CD4-positive, alpha-beta T cell (primary cell): Measurements from ENCODE around the gene CCDC51. TPM values are rescaled to one million over a fixed set of nuclear protein-coding genes. Genes with fewer than 3 reads are reported as not detected.

Experiments
- ATAC-seq: fragments of 200-7000 bp; cut with Tn5 transposase; one replicate; pipeline ENCODE4 v1.10.0; 2022; ENCODE audit warnings: mild to moderate bottlenecking; ENCODE audit not compliant: poor library complexity
- CTCF ChIA-PET: fragments of 350-600 bp; sonication (Branson Sonifier 250); formaldehyde crosslinking; loops from one replicate; lab custom pipeline; 2021; ENCODE audit warnings: antibody characterized with exemption, inconsistent platforms; lab: Charles Lee
- POLR2A ChIA-PET: fragments of 350-600 bp; sonication (Branson Sonifier 250); formaldehyde crosslinking; loops from one replicate; lab custom pipeline; 2021; ENCODE audit warnings: antibody characterized with exemption, inconsistent platforms; lab: Charles Lee
- DNase-seq, 14 experiments: peaks; one replicate each; pipeline ENCODE4 v3.0.0-alpha.2; 2013 to 2020; ENCODE audit warnings: mixed read lengths in 2 of 14
- H3K27ac ChIP-seq, 2 donors: one replicate each; pipeline versions ENCODE4 v1.5.1 to v1.7.0; 2013; ENCODE audit warnings: low read length in 2 of 2, low read depth in 1 of 2, mild to moderate bottlenecking in 1 of 2
- H3K27me3 ChIP-seq, 2 experiments: 1 replicate in 1 of 2; 2 replicates in 1 of 2; pipeline versions ENCODE4 v1.6.1 to v1.7.0; 2013; ENCODE audit warnings: low read length in 2 of 2, control low read depth in 1 of 2, mild to moderate bottlenecking in 1 of 2, moderate library complexity in 1 of 2; ENCODE audit not compliant: insufficient read depth in 2 of 2, control insufficient read depth in 1 of 2
- H3K36me3 ChIP-seq: one replicate; pipeline ENCODE4 v1.6.1; 2013; ENCODE audit warnings: low read length, control low read depth; ENCODE audit not compliant: insufficient read depth
- H3K4me1 ChIP-seq: one replicate; pipeline ENCODE4 v1.6.1; 2013; ENCODE audit warnings: low read length, control low read depth; ENCODE audit not compliant: insufficient read depth
- H3K4me3 ChIP-seq: one replicate; pipeline ENCODE4 v1.5.1; 2013; ENCODE audit warnings: mild to moderate bottlenecking, low read length, moderate library complexity
- H3K9me3 ChIP-seq, 2 experiments: 1 replicate in 1 of 2; 2 replicates in 1 of 2; pipeline versions ENCODE4 v1.6.1 to v1.7.0; 2013; ENCODE audit warnings: low read length in 2 of 2, mild to moderate bottlenecking in 2 of 2, control low read depth in 1 of 2, moderate library complexity in 1 of 2; ENCODE audit not compliant: control insufficient read depth in 1 of 2, insufficient read depth in 1 of 2
- H3K27ac Mint-ChIP-seq: one replicate; pipeline ENCODE4 v1.8.0; 2020; ENCODE audit warnings: mixed read lengths
- H3K27me3 Mint-ChIP-seq: one replicate; pipeline ENCODE4 v1.8.0; 2021; ENCODE audit warnings: mixed read lengths
- H3K36me3 Mint-ChIP-seq: one replicate; pipeline ENCODE4 v1.8.0; 2021; ENCODE audit warnings: low read depth, mixed read lengths
- H3K4me1 Mint-ChIP-seq: one replicate; pipeline ENCODE4 v1.8.0; 2021; ENCODE audit warnings: low read depth, mixed read lengths
- H3K4me3 Mint-ChIP-seq: one replicate; pipeline ENCODE4 v1.8.0; 2020; ENCODE audit warnings: mild to moderate bottlenecking, mixed read lengths
- H3K9me3 Mint-ChIP-seq: one replicate; pipeline ENCODE4 v1.8.0; 2020; ENCODE audit warnings: mixed read lengths
- intact Hi-C, 2 experiments: fragments of 100-400 bp; cut with DNase I in 1 of 2; cut with micrococcal nuclease in 1 of 2; formaldehyde crosslinking; loops; one replicate each; pipeline versions ENCODE4 v1.15.1 to v1.9.0; 2023 to 2025; cut with DNase I, micrococcal nuclease
- total RNA-seq, 174 experiments: library from RNA in 2 of 174; stranded (reverse) in 2 of 174; gene quantifications; one replicate each; pipeline ENCODE4 v1.2.3 and lab custom pipeline; 2021 to 2026
- TF ChIP-seq, protein P1 (sequence below): fragments of 200-600 bp; IDR thresholded peaks from one replicate; pipeline ENCODE4 v1.8.0; 2022; ENCODE audit warnings: antibody characterized with exemption, mild to moderate bottlenecking

CCDC51 gene
- total RNA-seq, 2 experiments from 2014 or later = 5.5 to 5.8 TPM

DNA sequence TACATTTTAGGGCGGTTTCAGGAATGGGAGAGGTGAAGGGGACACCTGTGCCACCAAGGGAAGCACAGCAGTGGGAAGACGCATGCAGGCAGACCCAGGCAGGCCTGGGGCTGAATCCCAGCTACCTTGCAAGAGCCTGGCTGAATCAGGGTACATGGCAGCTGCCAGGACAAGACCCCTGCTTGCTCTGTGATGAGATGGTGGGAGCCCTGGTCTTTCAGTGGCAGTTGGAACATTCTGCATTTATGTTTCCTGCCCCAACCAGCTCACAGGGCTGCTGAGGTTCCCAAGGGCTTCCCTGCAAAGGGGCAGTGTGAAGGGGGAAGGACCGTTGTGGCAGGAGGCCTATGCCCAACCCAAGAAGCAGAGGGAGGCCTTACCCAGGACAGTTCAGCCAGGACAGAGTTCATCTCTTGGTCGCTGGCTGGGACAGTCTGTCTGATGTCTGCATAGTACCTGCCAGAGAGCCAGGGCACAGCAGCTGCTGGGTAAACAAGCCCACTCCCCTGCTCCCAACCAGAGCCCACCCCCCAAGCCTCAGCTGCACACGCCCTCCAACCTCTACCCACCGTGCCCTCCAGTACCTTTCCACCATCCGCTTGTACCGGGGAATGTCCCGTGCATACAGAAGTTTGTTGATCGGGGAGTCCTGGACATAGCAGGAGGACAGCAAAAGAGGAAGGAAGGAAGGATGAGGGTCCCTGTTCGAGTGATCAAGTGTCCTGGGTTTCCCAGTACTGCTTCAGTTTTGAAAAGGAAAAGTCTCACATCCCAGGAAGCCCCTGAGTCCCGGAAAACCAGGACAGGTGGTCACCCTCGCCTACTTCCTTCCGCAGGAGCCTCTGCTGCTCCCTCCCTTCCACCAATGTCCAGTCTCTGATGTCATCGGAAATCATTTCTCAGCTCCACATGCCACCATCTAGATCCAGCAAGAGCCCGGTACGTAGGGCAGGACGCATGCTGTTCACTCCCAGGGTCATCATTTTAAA, 33.2 kb downstream of the CCDC51 start:
- Mint-ChIP-seq H3K27ac (no peak overlapping the region), H3K27me3 (no peaks in the 10 kb centered on the region), H3K4me1 (no peaks in the 10 kb centered on the region), H3K4me3 (no peak overlapping the region), H3K9me3 (no peaks in the 10 kb centered on the region), H3K36me3 (no peaks in the 10 kb centered on the region)
- no peaks in the 10 kb centered on the region for H3K4me1 ChIP-seq
- ATAC-seq = no peak
- CTCF ChIA-PET = interaction anchor here (2.4 kb wide), 1 partner anchor 29 kb away, joined by 14 read pairs; no protein-coding TSS in a partner anchor
- no peaks in the 10 kb centered on the region for H3K27me3 ChIP-seq
- H3K27ac ChIP-seq = no peak overlapping the region
- POLR2A ChIA-PET = no interaction called here
- DNase-seq = no peak
- H3K9me3 ChIP-seq = no peaks in the 10 kb centered on the region
- TF ChIP-seq, protein P1, sequence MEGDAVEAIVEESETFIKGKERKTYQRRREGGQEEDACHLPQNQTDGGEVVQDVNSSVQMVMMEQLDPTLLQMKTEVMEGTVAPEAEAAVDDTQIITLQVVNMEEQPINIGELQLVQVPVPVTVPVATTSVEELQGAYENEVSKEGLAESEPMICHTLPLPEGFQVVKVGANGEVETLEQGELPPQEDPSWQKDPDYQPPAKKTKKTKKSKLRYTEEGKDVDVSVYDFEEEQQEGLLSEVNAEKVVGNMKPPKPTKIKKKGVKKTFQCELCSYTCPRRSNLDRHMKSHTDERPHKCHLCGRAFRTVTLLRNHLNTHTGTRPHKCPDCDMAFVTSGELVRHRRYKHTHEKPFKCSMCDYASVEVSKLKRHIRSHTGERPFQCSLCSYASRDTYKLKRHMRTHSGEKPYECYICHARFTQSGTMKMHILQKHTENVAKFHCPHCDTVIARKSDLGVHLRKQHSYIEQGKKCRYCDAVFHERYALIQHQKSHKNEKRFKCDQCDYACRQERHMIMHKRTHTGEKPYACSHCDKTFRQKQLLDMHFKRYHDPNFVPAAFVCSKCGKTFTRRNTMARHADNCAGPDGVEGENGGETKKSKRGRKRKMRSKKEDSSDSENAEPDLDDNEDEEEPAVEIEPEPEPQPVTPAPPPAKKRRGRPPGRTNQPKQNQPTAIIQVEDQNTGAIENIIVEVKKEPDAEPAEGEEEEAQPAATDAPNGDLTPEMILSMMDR = no peak
- intact Hi-C loops = no loop called here
- no peaks in the 10 kb centered on the region for H3K36me3 ChIP-seq
- H3K4me3 ChIP-seq = no peak overlapping the region

DNA sequence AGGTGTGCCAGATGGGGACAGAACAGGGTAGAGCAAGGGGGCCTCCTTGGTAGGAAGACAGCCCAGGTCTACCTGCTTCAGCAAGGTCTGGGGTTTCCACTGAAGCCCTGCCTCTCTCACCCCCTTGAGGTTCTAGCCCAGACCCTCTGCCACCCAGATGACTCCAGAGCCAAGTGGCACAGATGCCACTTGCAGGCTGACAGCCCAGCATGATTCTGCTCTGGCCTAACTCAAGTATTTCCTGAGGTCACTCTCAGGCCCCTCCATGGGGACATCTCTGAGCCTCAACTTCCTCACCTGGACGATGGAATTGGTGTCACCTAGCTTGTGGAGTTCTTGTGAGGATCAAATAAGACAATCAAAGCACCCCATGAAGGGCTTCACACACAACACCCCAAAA, 33.9 kb downstream of the CCDC51 start:
- H3K4me1 Mint-ChIP-seq = no peaks in the 10 kb centered on the region
- Histone ChIP-seq H3K4me1 (no peaks in the 10 kb centered on the region), H3K27me3 (no peaks in the 10 kb centered on the region), H3K4me3 (no peak overlapping the region), H3K9me3 (no peaks in the 10 kb centered on the region), H3K36me3 (no peaks in the 10 kb centered on the region), H3K27ac (no peak overlapping the region)
- H3K27me3 Mint-ChIP-seq = no peaks in the 10 kb centered on the region
- CTCF ChIA-PET = no interaction called here
- H3K4me3 Mint-ChIP-seq = no peak overlapping the region
- DNase-seq = peak in 1 of 14 experiments; percentile 25
- no peaks in the 10 kb centered on the region for H3K36me3 Mint-ChIP-seq
- intact Hi-C loops = no loop called here
- ATAC-seq = no peak
- no peak overlapping the region for H3K27ac Mint-ChIP-seq
- no peaks in the 10 kb centered on the region for H3K9me3 Mint-ChIP-seq
- POLR2A ChIA-PET = no interaction called here
- TF ChIP-seq, protein P1 = no peak

DNA sequence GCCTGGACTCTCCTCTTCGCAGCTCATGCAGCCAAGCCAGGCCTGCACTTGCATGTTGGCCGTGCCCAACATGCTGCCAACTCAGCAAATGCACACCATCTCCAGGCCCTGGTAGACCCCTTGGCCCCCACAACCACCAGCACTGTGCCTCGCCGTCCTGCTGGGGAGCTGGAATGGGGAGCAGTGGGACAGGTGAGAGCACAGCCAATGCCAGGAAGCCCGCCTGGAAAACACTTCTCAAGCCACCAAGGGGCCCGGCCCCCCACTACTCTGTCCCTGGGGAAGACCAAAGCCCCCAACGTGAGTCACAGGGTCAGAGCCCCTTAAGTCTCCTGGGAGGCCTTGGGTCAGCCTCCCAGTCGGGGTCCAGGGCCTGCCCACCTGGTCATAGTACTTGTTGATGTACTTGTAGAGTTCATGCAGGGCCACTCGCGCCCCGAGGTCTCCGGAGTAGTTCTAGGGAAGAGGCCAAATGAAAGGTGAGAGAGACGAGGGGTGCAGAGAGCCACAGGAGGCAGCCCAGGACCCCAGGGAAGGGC, 34.5 kb downstream of the CCDC51 start:
- Mint-ChIP-seq H3K36me3 (no peaks in the 10 kb centered on the region), H3K27me3 (no peaks in the 10 kb centered on the region), H3K4me1 (no peaks in the 10 kb centered on the region), H3K4me3 (no peak overlapping the region), H3K27ac (no peak overlapping the region), H3K9me3 (no peaks in the 10 kb centered on the region)
- CTCF ChIA-PET = no interaction called here
- ATAC-seq (no peak), DNase-seq (peak in 3 of 14 experiments; percentile 3 to 27 (median 4))
- no peak overlapping the region for H3K4me3 ChIP-seq
- H3K27me3 ChIP-seq = no peaks in the 10 kb centered on the region
- H3K27ac ChIP-seq = no peak overlapping the region
- TF ChIP-seq, protein P1 = no peak
- POLR2A ChIA-PET = interaction anchor here (0.9 kb wide), 1 partner anchor 99 kb away, joined by 3 read pairs; no protein-coding TSS in a partner anchor
- H3K4me1 ChIP-seq = no peaks in the 10 kb centered on the region
- H3K9me3 ChIP-seq = no peaks in the 10 kb centered on the region
- no peaks in the 10 kb centered on the region for H3K36me3 ChIP-seq
- intact Hi-C loops = no loop called here
